MM.1S (cell line): ENCODE measurements around the gene PIEZO2.

Source experiments
- DNase-seq: peaks from one replicate; pipeline ENCODE4 v3.0.0-alpha.2; 2015
- H2AFZ ChIP-seq: fragments of 300-600 bp; sonication (generic); 2 replicates; pipeline ENCODE4 v1.6.0; 2016; ENCODE audit warnings: antibody characterized with exemption, low read length
- H3F3A ChIP-seq: fragments of 300-600 bp; sonication (generic); 2 replicates; pipeline ENCODE4 v1.6.1; 2016; ENCODE audit warnings: mild to moderate bottlenecking, antibody characterized with exemption, low read length, moderate library complexity, mixed read lengths; ENCODE audit not compliant: insufficient read depth
- H3K27ac ChIP-seq: fragments of 300-600 bp; sonication (generic); 2 replicates; pipeline ENCODE4 v1.5.1; 2016; ENCODE audit warnings: mild to moderate bottlenecking, low read length
- H3K27me3 ChIP-seq: fragments of 300-600 bp; sonication (generic); replicated peaks from 2 replicates; pipeline ENCODE4 v1.6.0; 2016; ENCODE audit warnings: low read length; ENCODE audit not compliant: insufficient read depth
- H3K36me3 ChIP-seq: fragments of 300-600 bp; sonication (generic); replicated peaks from 2 replicates; pipeline ENCODE4 v1.6.1; 2016; ENCODE audit warnings: mild to moderate bottlenecking, low read length, mixed read lengths; ENCODE audit not compliant: insufficient read depth
- H3K4me1 ChIP-seq: fragments of 300-600 bp; sonication (generic); 2 replicates; pipeline ENCODE4 v1.6.1; 2016; ENCODE audit warnings: low read length, mixed read lengths
- H3K4me2 ChIP-seq: fragments of 300-600 bp; sonication (generic); 2 replicates; pipeline ENCODE4 v1.6.0; 2016; ENCODE audit warnings: low read depth, low read length
- H3K4me3 ChIP-seq: fragments of 300-600 bp; sonication (generic); 2 replicates; pipeline ENCODE4 v1.5.1; 2016; ENCODE audit warnings: low read length, mixed read lengths
- H3K79me2 ChIP-seq: fragments of 300-600 bp; sonication (generic); 2 replicates; pipeline ENCODE4 v1.6.1; 2016; ENCODE audit warnings: mixed run types, low read length, mixed read lengths
- H3K9ac ChIP-seq: fragments of 300-600 bp; sonication (generic); 2 replicates; pipeline ENCODE4 v1.6.1; 2016; ENCODE audit warnings: low read length, mixed read lengths
- H3K9me2 ChIP-seq: fragments of 300-600 bp; sonication (generic); replicated peaks from 2 replicates; pipeline ENCODE4 v1.6.1; 2016; ENCODE audit warnings: mild to moderate bottlenecking, low read length, mixed read lengths; ENCODE audit not compliant: insufficient read depth
- H3K9me3 ChIP-seq: fragments of 300-600 bp; sonication (generic); replicated peaks from 2 replicates; pipeline ENCODE4 v1.6.1; 2016; ENCODE audit warnings: mild to moderate bottlenecking, low read length, mixed read lengths; ENCODE audit not compliant: insufficient read depth
- H4K20me1 ChIP-seq: fragments of 300-600 bp; sonication (generic); 2 replicates; pipeline ENCODE4 v1.6.1; 2016; ENCODE audit warnings: mild to moderate bottlenecking, low read length, moderate library complexity, mixed read lengths; ENCODE audit not compliant: insufficient read depth
- EZH2 ChIP-seq: fragments of 300-600 bp; sonication (generic); optimal IDR thresholded peaks from 2 replicates; pipeline ENCODE3; 2017; ENCODE audit warnings: low read depth, mild to moderate bottlenecking, antibody characterized with exemption, low read length, mixed read lengths
- EZH2phosphoT487 ChIP-seq: fragments of 300-600 bp; sonication (generic); IDR thresholded peaks from 2 replicates; pipeline ENCODE4 v1.6.1; 2018; ENCODE audit warnings: antibody characterized with exemption, low read length
- TF ChIP-seq, protein P1 (sequence below): fragments of 300-600 bp; sonication (generic); IDR thresholded peaks from 2 replicates; pipeline ENCODE4 v1.5.1; 2016; ENCODE audit warnings: antibody characterized with exemption, low read length, mixed read lengths

The PIEZO2 gene

DNA sequence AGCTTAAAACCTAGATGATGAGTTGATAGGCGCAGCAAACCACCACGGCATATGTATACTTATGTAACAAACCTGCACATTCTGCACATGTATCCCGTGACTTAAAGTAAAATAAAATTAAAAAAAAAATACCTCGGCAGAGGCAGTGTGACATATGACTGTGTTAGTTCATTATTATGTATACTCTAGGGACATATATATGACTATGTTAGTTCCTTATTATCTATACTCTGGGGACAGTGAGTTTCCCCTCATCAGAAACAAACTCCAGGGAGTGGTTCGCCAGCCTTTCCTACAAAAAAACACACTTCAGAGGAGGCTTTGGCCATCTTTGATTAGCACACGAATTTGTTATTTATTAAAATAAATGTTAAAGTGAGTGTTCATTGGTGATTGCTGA, 209.5 kb downstream of the PIEZO2 start:
- Histone ChIP-seq H3K4me3 (no peak overlapping the region), H2AFZ (no peak overlapping the region), H3K4me2 (no peak overlapping the region), H3K79me2 (no peaks in the 10 kb centered on the region), H3K9me2 (no peaks in the 10 kb centered on the region), H3K4me1 (peaks cover 5% of the 10 kb centered on the region; the same call in 1 of the 2 replicates), H3K27me3 (no peaks in the 10 kb centered on the region), H3K9me3 (no peaks in the 10 kb centered on the region), H3K9ac (no peak overlapping the region), H3K27ac (no peak overlapping the region), H4K20me1 (no peaks in the 10 kb centered on the region), H3F3A (no peaks in the 10 kb centered on the region), H3K36me3 (no peaks in the 10 kb centered on the region)
- no peak for TF ChIP-seq EZH2
- no peak for TF ChIP-seq EZH2phosphoT487
- TF ChIP-seq, protein P1, sequence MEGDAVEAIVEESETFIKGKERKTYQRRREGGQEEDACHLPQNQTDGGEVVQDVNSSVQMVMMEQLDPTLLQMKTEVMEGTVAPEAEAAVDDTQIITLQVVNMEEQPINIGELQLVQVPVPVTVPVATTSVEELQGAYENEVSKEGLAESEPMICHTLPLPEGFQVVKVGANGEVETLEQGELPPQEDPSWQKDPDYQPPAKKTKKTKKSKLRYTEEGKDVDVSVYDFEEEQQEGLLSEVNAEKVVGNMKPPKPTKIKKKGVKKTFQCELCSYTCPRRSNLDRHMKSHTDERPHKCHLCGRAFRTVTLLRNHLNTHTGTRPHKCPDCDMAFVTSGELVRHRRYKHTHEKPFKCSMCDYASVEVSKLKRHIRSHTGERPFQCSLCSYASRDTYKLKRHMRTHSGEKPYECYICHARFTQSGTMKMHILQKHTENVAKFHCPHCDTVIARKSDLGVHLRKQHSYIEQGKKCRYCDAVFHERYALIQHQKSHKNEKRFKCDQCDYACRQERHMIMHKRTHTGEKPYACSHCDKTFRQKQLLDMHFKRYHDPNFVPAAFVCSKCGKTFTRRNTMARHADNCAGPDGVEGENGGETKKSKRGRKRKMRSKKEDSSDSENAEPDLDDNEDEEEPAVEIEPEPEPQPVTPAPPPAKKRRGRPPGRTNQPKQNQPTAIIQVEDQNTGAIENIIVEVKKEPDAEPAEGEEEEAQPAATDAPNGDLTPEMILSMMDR, result no peak
- DNase-seq, result no peak

- Histone ChIP-seq H3K27ac (no peak overlapping the region), H3K4me3 (no peak overlapping the region), H3K36me3 (no peaks in the 10 kb centered on the region), H2AFZ (0 out of 2 replicates have a peak overlapping the region, but pooled peaks have one; percentile 6), H3K9ac (no peak overlapping the region), H3K9me2 (no peaks in the 10 kb centered on the region), H4K20me1 (no peaks in the 10 kb centered on the region), H3K4me2 (0 out of 2 replicates have a peak overlapping the region, but pooled peaks have one; percentile 19), H3K9me3 (no peaks in the 10 kb centered on the region), H3F3A (no peaks in the 10 kb centered on the region), H3K4me1 (peaks cover 5% of the 10 kb centered on the region; the same call in 1 of the 2 replicates), H3K27me3 (no peaks in the 10 kb centered on the region), H3K79me2 (no peaks in the 10 kb centered on the region)
- no peak for DNase-seq
- no peak for TF ChIP-seq EZH2phosphoT487
- no peak for TF ChIP-seq EZH2
- TF ChIP-seq, protein P1, result no peak
Observed at GRCh38 chr18:10937743-10938640, 211.4 kb downstream of the PIEZO2 start.

DNA sequence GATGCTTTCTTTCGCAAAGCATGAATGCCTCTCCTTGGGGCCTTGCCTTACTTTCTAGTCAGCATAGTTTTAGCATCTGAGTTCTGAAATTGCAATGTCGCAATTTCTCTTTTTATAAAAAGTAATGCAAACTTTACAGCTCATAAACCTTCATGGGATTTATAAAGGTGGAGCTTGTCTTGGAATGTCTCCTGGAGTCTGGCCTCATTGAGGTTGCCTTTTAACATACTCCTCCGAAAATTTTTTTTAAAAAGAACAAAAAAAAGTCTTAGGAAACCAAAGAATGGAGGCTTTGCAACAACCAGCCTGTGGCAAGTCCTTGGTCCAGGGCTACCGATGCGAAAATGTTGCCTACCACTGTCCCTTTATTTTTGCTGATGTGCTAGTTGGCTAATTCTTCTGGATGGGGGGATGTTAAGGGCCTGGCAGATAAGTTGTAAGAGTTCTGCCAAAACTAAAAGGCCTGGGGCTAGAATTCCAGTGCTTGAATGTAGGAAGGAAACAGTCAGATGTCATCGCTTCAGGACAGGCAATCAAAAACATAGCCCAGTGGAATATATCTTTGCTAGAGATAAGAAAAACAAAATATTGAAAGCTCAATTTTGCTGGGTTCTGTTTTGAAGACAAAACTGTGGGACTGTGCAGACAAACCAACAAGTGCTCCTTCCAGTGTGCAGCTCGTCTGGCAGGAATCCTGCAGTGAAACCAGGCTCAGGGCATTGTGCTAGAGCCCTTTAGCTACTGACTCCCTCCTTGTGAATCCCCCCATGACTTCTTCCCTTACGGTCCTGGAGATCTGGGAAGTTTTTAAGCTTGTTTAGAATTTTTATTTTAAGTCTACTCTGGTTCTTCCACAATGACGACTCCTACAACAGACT, 213.0 kb downstream of the PIEZO2 start:
- Histone ChIP-seq H3K4me2 (no peak overlapping the region), H3K9ac (no peak overlapping the region), H3F3A (no peaks in the 10 kb centered on the region), H3K4me1 (peaks cover 5% of the 10 kb centered on the region; the same call in 1 of the 2 replicates), H3K79me2 (no peaks in the 10 kb centered on the region), H3K27ac (no peak overlapping the region), H3K9me2 (no peaks in the 10 kb centered on the region), H3K36me3 (no peaks in the 10 kb centered on the region), H3K4me3 (no peak overlapping the region), H3K27me3 (no peaks in the 10 kb centered on the region), H2AFZ (no peak overlapping the region), H3K9me3 (no peaks in the 10 kb centered on the region), H4K20me1 (no peaks in the 10 kb centered on the region)
- no peak for TF ChIP-seq EZH2phosphoT487
- TF ChIP-seq, protein P1, result no peak
- no peak for TF ChIP-seq EZH2
- no peak for DNase-seq
